Naive B cell (primary cell): ENCODE data around the gene NME2. TPM values are rescaled to one million over a fixed set of nuclear protein-coding genes. Genes with fewer than 3 reads are reported as not detected.

Experiments
- ATAC-seq, 2 donors: fragments of 150-1000 bp; cut with Tn5 transposase; 2 replicates each; pipeline ENCODE4 v1.10.0; 2021; ENCODE audit warnings: low read depth in 2 of 2, mild to moderate bottlenecking in 2 of 2, moderate library complexity in 2 of 2
- DNase-seq: peaks from one replicate; pipeline ENCODE4 v3.0.0; 2022
- H3K27ac Mint-ChIP-seq, 6 donors: one replicate each; pipeline ENCODE4 v1.8.0; 2020 to 2022; ENCODE audit warnings: mild to moderate bottlenecking in 6 of 6, mixed read lengths in 6 of 6, moderate library complexity in 5 of 6, inconsistent platforms in 2 of 6
- H3K27me3 Mint-ChIP-seq, 3 donors: one replicate each; pipeline ENCODE4 v1.8.0; 2021 to 2022; ENCODE audit warnings: mixed read lengths in 3 of 3, mild to moderate bottlenecking in 1 of 3
- H3K36me3 Mint-ChIP-seq, 2 donors: one replicate each; pipeline ENCODE4 v1.8.0; 2020 to 2022; ENCODE audit warnings: mixed read lengths in 2 of 2, inconsistent platforms in 1 of 2, mild to moderate bottlenecking in 1 of 2
- H3K4me1 Mint-ChIP-seq, 3 donors: one replicate each; pipeline ENCODE4 v1.8.0; 2020 to 2022; ENCODE audit warnings: mixed read lengths in 3 of 3, inconsistent platforms in 1 of 3, mild to moderate bottlenecking in 1 of 3, moderate library complexity in 1 of 3
- H3K4me3 Mint-ChIP-seq, 8 donors: one replicate each; pipeline ENCODE4 v1.8.0; 2020 to 2022; ENCODE audit warnings: mild to moderate bottlenecking in 8 of 8, mixed read lengths in 8 of 8, moderate library complexity in 8 of 8, inconsistent platforms in 2 of 8
- H3K9me3 Mint-ChIP-seq, 7 donors: one replicate each; pipeline ENCODE4 v1.8.0; 2020 to 2022; ENCODE audit warnings: mixed read lengths in 7 of 7, mild to moderate bottlenecking in 5 of 7, inconsistent platforms in 2 of 7, moderate library complexity in 1 of 7
- polyA plus RNA-seq, 6 donors: library from polyadenylated mRNA; unstranded; fragments of 300-500 nt; fragmentation: Illumina TruSeq; gene quantifications; one replicate each; pipeline ENCODE4 v1.2.3, GENCODE V29; 2021; ENCODE audit warnings: low read depth in 6 of 6

The NME2 gene
- polyA plus RNA-seq, 6 donors from 2014 or later, result 252 to 369 (median 320) TPM

DNA sequence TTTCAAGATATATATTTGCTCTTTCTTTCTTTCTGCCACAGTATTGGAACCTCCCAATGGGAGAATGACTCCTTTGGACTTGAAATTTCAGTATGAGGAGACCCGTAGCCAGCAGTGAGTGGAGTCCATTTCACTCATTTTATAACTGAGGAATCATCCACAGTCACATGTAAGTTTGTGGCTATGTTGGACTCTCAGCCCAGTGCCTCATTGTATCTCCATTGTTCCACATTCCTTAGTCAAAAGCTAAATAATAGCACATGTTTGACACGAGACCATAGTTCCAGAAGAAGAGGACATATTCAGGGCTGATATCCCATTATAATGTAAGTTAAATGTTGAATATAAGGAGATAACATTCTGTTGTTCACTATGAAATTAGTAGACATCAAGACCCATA lies 32.8 kb upstream of the NME2 start:
- Mint-ChIP-seq H3K9me3 (no peaks in the 10 kb centered on the region), H3K27me3 (peaks cover 0 to 4% (median 0%) of the 10 kb centered on the region in 3 donors), H3K4me3 (no peak overlapping the region), H3K36me3 (no peaks in the 10 kb centered on the region), H3K4me1 (no peaks in the 10 kb centered on the region), H3K27ac (no peak overlapping the region)
- no peak for ATAC-seq
- no peak for DNase-seq

DNA sequence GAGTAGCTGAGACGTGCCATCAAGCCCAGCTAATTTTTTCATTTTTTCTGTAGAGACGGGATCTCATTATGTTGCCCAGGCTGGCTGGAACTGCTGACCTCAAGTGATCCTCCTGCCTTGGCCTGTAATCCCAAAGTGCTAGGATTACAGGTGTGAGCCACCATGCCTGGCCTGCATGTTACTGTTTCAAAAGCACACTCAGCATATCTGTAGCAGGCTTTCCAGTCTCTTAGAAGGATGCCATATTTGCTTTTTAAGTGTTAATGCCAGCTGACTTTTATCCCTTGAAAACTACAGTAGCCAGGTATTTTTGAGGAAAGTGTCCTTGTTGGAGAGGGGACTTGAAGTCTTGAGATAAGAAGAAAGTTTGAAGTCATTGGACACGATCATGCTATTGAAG lies 30.3 kb upstream of the NME2 start:
- Mint-ChIP-seq H3K4me3 (no peak overlapping the region), H3K4me1 (no peaks in the 10 kb centered on the region), H3K27ac (no peak overlapping the region), H3K27me3 (peaks cover 0 to 5% (median 4%) of the 10 kb centered on the region in 3 donors), H3K36me3 (no peaks in the 10 kb centered on the region), H3K9me3 (no peaks in the 10 kb centered on the region)
- DNase-seq, result no peak
- no peak for ATAC-seq

DNA sequence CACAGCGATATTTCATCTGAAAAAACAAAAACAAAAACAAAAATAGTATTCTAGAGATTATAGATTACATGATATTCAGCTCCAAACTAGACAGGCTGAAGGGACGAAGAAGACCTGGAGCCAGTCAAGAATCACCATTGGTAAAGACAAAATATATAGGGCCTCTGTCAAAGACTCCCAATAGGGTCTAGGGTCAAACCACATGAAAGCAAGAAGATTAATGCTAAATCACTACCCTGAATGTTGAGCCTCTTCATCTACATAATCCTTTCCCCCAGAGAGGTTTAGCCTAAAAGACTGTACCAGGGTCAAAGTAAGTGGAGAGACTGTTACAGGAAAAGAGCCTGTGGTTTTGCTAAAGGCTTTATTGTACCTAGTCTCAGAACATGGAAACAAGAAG lies 23.6 kb upstream of the NME2 start:
- H3K27me3 Mint-ChIP-seq, result peaks cover 0 to 5% (median 4%) of the 10 kb centered on the region in 3 donors
- no peak for ATAC-seq
- no peak for DNase-seq
- peak overlapping the region in 1 of 6 donors; percentile 89 for H3K27ac Mint-ChIP-seq
- H3K9me3 Mint-ChIP-seq, result no peaks in the 10 kb centered on the region
- H3K36me3 Mint-ChIP-seq, result no peaks in the 10 kb centered on the region
- H3K4me1 Mint-ChIP-seq, result no peaks in the 10 kb centered on the region
- no peak overlapping the region for H3K4me3 Mint-ChIP-seq

DNA sequence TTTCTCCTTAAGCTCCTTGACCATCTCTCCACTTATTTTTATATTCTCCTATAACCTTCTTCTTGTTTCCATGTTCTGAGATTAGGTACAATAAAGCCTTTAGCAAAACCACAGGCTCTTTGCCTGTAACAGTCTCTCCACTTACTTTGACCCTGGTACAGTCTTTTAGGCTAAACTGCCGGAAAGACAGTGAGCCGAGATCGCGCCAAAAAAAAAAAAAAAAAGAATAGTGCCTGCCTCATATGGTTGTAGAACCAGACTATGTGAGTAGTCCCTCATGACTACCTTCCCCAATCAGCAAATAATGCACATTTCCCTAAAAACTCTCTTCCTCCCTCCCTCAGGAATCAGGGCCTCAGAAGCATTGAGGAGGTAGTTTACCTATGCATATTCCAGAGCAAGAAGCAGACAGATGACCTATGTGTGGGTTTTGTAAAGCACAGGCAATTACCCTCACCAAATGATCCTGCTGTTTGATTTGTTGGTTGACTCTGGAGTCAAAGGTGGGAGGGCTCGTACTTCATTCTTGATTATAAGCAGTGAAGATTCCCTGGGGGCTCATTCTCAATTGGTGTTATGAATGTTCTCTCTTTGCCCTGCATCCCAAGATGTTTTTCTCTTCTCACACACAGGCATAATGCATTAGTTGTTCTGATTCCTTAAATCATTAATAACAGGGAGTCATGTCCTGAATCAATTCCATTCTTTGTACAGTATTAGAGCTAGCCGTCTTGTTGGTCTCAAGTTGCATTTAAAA lies 21.8 kb upstream of the NME2 start:
- ATAC-seq (no peak), DNase-seq (no peak)
- Mint-ChIP-seq H3K27me3 (peaks cover 0 to 5% (median 4%) of the 10 kb centered on the region in 3 donors), H3K36me3 (no peaks in the 10 kb centered on the region), H3K4me3 (no peak overlapping the region), H3K27ac (no peak overlapping the region), H3K4me1 (no peaks in the 10 kb centered on the region), H3K9me3 (no peaks in the 10 kb centered on the region)

DNA sequence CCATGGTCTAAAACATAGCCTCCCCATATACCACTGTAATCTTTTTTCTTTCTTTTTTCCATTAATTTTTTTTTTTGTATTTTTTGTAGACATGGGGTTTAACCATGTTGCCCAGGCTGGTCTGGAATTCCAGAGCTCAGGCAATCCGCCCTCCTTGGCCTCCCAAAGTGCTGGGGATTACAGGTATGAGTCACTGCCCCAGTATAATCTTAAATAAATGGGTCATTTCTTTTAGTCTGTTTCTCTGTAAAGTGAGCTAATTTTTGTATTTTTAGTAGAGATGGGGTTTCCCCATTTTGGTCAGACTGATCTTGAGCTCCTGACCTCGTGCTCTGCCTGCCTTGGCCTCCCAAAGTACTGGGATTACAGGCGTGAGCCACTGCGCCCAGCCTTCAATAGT lies 18.6 kb upstream of the NME2 start:
- ATAC-seq (no peak), DNase-seq (no peak)
- no peaks in the 10 kb centered on the region for H3K4me1 Mint-ChIP-seq
- H3K36me3 Mint-ChIP-seq, result no peaks in the 10 kb centered on the region
- H3K27me3 Mint-ChIP-seq, result no peaks in the 10 kb centered on the region
- no peaks in the 10 kb centered on the region for H3K9me3 Mint-ChIP-seq
- no peak overlapping the region for H3K4me3 Mint-ChIP-seq
- H3K27ac Mint-ChIP-seq, result peak overlapping the region in 1 of 6 donors; percentile 4

DNA sequence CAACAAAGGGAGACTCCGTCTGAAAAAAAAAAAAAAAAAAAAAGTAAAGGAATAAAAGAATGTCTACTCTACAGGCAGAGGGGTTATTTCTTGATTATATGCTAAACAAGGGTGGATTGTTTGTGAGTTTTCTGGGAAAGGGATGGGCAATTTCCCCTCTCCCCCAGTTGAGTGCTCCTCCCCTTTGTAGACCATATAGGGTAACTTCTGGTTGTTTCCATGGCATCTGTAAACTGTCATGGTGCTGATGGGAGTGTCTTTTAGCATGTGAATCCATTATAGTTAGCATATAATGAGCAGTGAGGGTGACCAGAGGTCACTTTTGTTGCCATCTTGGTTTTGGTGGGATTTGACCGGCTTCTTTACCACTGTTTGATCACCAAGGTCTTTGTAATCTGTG lies 17.0 kb upstream of the NME2 start:
- no peaks in the 10 kb centered on the region for H3K27me3 Mint-ChIP-seq
- no peak overlapping the region for H3K27ac Mint-ChIP-seq
- H3K9me3 Mint-ChIP-seq, result no peaks in the 10 kb centered on the region
- H3K4me1 Mint-ChIP-seq, result no peaks in the 10 kb centered on the region
- DNase-seq, result no peak
- no peaks in the 10 kb centered on the region for H3K36me3 Mint-ChIP-seq
- ATAC-seq, result no peak
- H3K4me3 Mint-ChIP-seq, result no peak overlapping the region

GRCh38 chr17:51150932-51151331 lies 15.3 kb upstream of the NME2 start:
- Mint-ChIP-seq H3K27me3 (no peaks in the 10 kb centered on the region), H3K4me3 (peak overlapping the region in 1 of 8 donors; percentile 9), H3K36me3 (peaks cover 0 to 4% of the 10 kb centered on the region in 2 donors), H3K9me3 (no peaks in the 10 kb centered on the region), H3K4me1 (no peaks in the 10 kb centered on the region), H3K27ac (peak overlapping the region in 1 of 6 donors; percentile 33)
- no peak for ATAC-seq
- no peak for DNase-seq

DNA sequence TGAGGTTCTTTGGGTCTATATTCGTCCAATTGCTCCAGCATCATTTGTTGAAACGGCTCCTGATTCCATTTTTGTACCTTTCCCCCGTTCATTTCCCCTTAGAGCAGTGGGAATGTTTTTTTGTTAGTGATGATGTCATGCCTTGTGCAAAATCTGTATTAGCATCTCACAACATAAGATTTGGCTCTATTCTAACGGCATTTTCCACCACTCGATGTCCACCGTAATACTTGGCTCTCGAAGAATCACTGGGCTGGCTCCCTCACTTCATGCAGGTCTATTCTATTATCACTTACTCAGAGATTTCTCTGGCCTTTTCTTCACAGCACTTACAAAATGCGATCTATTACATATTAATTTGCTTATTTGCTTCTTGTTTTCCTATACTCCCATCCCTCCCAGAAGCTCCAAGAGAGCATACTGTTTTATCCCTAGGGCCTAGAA lies 13.4 kb upstream of the NME2 start:
- H3K36me3 Mint-ChIP-seq, result peaks cover 0 to 5% of the 10 kb centered on the region in 2 donors

DNA sequence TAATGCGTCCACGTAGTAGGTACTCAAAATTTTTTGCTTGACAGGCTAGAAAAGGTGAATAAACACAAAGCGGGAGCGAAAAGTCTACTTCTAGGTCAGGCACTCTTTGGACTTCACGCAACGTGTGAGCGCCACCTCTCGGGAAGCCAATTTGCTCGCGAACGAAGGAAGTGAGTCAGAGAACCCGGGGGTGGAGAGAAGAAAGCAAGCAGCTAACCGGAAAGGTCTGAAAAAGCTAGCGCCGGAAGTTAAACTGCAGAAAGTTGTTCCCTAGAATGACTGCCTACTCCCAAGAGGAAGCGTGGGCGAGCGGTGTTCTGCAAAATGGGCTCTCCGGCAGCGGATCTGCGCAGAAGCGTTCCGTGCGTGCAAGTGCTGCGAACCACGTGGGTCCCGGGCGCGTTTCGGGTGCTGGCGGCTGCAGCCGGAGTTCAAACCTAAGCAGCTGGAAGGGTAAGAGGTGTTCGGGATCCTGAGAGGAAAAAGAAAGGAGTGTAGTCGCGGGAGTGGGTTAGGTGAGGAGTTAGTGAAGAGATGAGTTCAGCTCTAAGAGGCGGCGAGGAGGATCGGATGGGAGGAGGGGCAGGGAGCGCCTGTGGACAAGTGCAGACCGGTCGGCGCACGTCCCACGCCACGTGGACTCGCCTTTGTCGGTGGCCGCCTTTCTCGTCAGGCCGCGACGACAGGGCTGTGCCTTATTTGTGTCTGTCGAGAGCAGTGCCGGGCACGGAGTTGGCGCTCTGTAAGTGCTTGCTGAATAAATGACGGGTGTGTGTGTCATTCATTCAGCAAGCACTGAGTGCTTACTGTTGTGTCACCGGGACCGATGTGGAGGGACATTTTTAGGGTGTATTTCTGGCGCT lies 12.8 kb upstream of the NME2 start, which contains the start of gene NME1:
TSS of gene NME1 (plus strand) at position 350 of the 863 bp plus-strand sequence. CDS start 2,096 bp downstream, outside the sequence.
- Mint-ChIP-seq H3K27me3 (no peaks in the 10 kb centered on the region), H3K9me3 (no peaks in the 10 kb centered on the region), H3K27ac (no peak within 1 kb of the TSS), H3K4me1 (peaks cover 0 to 10% (median 0%) of the 10 kb centered on the region in 3 donors), H3K4me3 (peak within 1 kb of the TSS in 1 of 8 donors; percentile 9), H3K36me3 (peaks cover 0 to 5% of the 10 kb centered on the region in 2 donors)
- ATAC-seq (peak; percentile 98), DNase-seq (peak; percentile 98)

More for the DNA sequence above, 13.4 kb upstream of the NME2 start:
- Mint-ChIP-seq H3K27me3 (no peaks in the 10 kb centered on the region), H3K4me3 (no peak overlapping the region), H3K27ac (no peak overlapping the region), H3K4me1 (peaks cover 0 to 10% (median 0%) of the 10 kb centered on the region in 3 donors), H3K9me3 (no peaks in the 10 kb centered on the region)
- DNase-seq, result no peak
- no peak for ATAC-seq

DNA sequence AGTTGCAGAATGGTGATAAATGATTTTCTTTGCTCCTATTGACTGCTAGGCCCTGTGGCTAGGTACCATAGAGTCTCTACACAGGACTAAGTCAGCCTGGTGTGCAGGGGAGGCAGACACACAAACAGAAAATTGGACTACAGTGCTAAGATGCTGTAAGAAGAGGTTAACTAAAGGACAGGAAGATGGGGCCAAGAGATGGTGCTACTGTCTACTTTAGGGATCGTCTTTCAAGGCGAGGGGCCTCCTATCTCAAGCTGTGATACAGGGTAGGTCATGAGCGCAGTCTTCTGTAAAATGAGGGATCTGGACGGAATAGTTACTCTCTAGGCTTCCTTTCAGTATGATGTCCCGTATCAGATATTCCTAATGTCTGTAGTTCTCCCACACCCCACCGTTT lies 12.0 kb upstream of the NME2 start:
- Mint-ChIP-seq H3K36me3 (peaks cover 0 to 5% of the 10 kb centered on the region in 2 donors), H3K27ac (no peak overlapping the region), H3K9me3 (no peaks in the 10 kb centered on the region), H3K4me3 (no peak overlapping the region), H3K27me3 (no peaks in the 10 kb centered on the region), H3K4me1 (peaks cover 0 to 10% (median 0%) of the 10 kb centered on the region in 3 donors)
- DNase-seq, result no peak
- ATAC-seq, result no peak

GRCh38 chr17:51155416-51155815 lies 10.8 kb upstream of the NME2 start:
- peak overlapping the region in 3 of 8 donors; percentile 3 to 55 (median 15) for H3K4me3 Mint-ChIP-seq
- no peak for ATAC-seq

DNA sequence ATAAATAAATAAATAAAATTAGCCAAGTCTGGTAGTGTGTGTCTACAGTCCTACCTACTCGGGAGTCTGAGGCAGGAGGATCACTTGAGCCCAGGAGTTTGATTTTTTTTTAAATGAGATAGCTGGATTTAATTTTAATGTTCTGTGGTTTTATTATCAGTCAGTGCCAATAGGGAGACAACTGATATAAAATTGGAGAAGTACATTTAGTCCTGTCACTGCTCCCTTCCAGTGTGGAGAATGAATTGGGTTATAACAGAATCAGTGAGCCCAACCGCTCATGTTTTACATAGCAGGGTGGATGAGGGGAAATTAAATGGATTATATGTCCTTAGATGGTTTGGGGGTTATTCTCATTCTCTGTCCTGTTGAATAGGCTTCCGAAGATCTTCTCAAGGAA lies 6.6 kb upstream of the NME2 start:
- peaks cover 0 to 5% of the 10 kb centered on the region in 2 donors for H3K36me3 Mint-ChIP-seq
- H3K27me3 Mint-ChIP-seq, result no peaks in the 10 kb centered on the region
- ATAC-seq (no peak), DNase-seq (no peak)
- no peaks in the 10 kb centered on the region for H3K9me3 Mint-ChIP-seq
- H3K4me1 Mint-ChIP-seq, result peaks cover 0 to 10% (median 0%) of the 10 kb centered on the region in 3 donors
- no peak overlapping the region for H3K27ac Mint-ChIP-seq
- H3K4me3 Mint-ChIP-seq, result peak overlapping the region in 1 of 8 donors; percentile 66

More at GRCh38 chr17:51155416-51155815, 10.8 kb upstream of the NME2 start:
- Mint-ChIP-seq H3K4me1 (peaks cover 0 to 10% (median 0%) of the 10 kb centered on the region in 3 donors), H3K27ac (no peak overlapping the region), H3K27me3 (no peaks in the 10 kb centered on the region), H3K36me3 (peaks cover 0 to 5% of the 10 kb centered on the region in 2 donors), H3K9me3 (no peaks in the 10 kb centered on the region)
- DNase-seq, result no peak

DNA sequence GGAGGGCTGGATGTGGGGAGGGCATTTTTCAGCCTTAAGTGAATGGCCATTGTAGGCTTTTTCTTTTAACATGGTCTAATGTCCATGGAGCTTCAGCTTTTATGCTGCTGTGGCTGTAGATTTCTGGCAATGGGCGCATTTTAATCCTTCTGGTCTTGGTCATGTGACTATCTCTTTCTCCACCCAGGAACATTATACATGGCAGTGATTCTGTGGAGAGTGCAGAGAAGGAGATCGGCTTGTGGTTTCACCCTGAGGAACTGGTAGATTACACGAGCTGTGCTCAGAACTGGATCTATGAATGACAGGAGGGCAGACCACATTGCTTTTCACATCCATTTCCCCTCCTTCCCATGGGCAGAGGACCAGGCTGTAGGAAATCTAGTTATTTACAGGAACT lies 4.7 kb upstream of the NME2 start:
- DNase-seq (no peak), ATAC-seq (no peak)
- H3K4me3 Mint-ChIP-seq, result no peak overlapping the region
- H3K4me1 Mint-ChIP-seq, result peaks cover 10 to 25% (median 11%) of the 10 kb centered on the region in 3 donors
- H3K36me3 Mint-ChIP-seq, result peaks cover 0 to 8% of the 10 kb centered on the region in 2 donors
- H3K27me3 Mint-ChIP-seq, result no peaks in the 10 kb centered on the region
- H3K27ac Mint-ChIP-seq, result no peak overlapping the region
- H3K9me3 Mint-ChIP-seq, result no peaks in the 10 kb centered on the region
